HG03469 (cell line): ENCODE measurements around the gene UCN3.
"Not testable (repeated sequence)": the region's sequence is repeated elsewhere in the genome, so short reads cannot be mapped to it uniquely, and the experiment has no call there.

Source experiments
- ATAC-seq: cut with Tn5 transposase; IDR thresholded peaks from one replicate; pipeline ENCODE4 v1.9.1; 2021; ENCODE audit warnings: mild to moderate bottlenecking, moderate library complexity, moderate number of reproducible peaks; ENCODE audit not compliant: unreplicated experiment

Gene UCN3

DNA sequence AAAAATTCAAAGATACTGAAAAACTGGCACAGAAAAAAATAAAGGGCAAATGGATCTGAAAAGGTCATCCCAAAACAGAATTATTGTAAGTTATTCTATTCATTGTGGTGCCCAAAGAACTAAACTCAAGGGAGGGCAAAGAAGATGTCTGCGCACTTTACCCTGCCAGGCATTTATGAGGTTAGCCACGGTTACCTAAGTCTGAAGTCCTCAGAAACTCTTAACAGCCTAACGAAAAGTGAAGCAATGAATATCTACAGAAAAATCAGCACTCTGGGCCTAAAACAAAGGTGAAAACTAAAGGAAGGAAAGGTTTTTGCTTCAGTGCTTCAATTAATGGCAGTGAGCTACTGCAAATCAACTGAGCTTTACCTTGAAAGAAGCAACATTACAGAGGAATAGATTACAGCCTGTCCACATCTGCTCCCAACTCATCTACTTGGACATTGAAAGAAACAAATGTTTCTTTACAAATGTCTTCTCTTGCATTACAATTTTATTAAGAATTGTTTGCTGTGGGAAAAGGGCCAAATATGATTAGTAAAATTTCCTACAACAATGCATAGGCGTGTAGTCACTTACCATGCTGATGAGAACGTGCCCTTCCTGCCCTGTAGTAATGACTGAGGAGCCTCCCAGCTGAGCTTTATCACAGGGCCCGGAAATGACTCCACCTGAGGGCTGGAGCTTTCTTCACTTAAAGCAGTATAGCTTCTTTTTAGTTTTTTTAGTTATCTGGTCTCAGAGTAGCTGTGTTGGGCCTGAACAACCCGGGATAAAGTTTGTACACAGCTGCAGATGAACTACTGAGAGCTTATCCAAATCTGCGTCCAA, 39.7 kb downstream of the UCN3 start, which contains the start of gene TUBAL3:
TUBAL3 (minus strand) TSS at position 621 of the 834 bp plus-strand sequence; CDS start at position 585, 36 bp downstream.
- ATAC-seq: no peak

DNA sequence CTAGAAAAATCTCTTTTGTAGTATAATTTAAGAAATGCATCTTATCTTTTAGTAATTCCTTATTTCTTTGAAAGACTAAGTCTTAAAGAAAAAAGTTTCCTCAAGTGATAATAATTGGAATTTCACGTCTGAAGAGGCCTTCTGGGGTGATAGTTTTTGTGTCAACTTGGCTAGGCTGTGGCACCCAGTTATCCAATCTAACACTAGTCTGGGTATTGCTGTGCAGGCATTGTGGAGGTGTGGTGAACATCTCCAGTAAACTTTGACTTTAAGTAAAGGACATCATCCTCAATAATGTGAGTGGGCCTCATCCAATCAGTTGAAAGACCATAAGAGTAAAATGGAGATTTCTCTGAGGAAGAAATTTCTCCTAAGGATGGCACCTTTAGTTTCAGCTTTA, 42.2 kb downstream of the UCN3 start:
- no peak for ATAC-seq

DNA sequence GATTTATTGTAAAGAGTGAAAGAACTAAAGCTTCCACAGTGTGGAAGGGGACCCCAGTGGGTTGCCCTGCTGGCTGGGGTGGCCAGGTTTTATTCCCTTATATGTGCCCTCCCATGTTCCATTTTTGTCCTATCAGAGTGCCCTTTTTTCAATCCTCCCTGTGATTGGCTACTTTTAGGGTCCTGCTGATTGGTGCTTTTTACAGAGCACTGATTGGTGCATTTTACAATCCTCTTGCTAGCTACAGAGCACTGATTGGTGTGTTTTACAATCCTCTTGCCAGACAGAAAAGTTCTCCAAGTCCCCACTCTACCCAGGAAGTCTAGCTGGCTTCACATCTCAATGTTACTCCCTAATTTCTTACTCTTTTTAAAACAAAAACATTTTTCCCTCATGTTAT, 46.0 kb downstream of the UCN3 start:
- not testable (repeated sequence) for ATAC-seq

DNA sequence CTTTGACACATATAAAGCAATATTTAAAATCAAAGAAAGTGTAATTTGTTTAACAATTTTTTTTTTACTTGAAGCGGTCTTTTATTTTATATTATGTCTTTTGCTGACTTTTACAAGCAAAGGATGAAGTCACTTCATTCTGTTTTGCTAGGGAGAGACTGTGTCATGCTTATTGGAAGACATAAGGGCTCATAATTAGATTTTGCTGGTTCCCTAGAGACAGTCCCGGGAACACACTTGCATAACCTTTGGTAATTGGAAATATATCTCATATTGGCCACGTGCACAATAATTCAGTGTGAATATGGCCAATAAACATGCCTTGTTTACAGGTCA, 47.1 kb downstream of the UCN3 start:
- ATAC-seq: no peak

DNA sequence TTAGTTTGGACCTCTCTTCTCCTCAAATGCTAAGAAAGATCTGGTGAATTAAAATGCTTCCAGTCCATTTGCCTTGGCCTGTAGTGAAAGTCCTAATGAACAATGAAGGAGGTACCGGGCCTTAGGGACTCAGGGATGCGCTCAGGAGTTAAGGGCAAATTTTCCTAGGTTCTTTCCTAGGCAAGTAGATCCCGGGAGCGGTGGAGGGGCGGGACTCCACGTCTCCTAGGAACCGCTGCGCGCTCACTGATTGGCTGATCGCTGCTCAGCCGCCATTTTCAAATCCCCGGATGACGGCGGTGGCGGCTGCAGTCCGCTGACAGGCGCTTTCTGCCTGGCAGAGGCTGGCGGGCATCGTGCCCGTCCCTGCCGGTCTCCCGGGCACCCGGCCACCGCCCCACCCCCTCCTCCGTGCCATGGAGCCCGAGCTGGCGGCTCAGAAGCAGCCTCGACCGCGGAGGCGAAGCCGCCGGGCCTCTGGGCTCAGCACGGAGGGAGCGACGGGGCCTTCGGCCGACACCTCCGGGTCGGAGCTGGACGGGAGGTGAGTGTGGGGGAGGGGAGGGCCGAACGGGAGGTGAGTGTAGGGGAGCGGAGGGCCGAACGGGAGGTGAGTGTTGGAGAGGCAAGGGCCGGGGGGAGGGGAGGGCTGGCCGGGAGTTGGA, 47.6 kb downstream of the UCN3 start, which contains the start of gene NET1:
NET1 (plus strand) TSS at position 281 of the 665 bp plus-strand sequence; CDS start at position 417, 136 bp downstream.
- ATAC-seq: peak; percentile 98

DNA sequence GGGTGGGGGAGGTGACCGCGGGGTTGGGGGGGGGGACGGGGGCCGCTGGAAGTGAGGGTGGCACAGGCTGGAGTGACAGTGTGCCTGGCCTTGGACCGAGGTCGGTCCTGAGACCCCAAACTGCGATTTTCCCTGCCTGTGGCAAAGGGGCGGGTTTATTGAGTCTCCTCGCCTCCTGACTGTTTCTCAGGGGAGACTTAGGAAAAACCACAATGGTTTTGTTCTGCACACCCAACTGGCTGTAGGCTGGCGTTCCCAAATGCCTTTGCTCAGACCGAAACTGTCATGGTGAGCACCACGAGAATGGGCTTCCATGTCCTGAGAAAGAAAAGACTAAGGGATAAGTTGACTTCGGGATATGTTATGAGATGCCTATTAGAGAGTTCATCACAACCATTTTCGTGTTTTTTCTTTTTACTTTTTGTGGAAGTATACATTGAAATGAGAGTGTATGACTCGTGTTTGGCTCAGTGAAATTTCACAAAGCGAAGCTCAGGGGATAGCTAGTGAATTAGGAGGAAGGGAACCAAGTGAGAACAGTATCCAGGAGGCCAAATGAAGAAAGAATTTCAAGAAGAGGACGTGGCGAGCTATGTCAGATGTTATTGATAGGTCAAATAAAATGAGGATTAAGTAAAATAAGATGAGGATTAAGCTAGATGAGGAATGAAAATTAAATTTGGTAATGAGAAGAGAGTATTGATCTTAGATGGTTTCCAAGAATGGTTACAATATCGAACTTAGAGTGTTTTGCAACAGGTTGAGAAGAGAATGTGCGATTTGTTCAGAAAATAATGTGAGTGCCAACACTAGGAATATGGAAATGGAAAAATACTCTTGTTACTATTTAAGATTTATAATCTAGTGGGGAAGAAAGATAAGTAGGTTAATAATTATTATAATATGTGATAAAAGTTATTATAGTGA, 48.5 kb downstream of the UCN3 start:
- no peak for ATAC-seq

DNA sequence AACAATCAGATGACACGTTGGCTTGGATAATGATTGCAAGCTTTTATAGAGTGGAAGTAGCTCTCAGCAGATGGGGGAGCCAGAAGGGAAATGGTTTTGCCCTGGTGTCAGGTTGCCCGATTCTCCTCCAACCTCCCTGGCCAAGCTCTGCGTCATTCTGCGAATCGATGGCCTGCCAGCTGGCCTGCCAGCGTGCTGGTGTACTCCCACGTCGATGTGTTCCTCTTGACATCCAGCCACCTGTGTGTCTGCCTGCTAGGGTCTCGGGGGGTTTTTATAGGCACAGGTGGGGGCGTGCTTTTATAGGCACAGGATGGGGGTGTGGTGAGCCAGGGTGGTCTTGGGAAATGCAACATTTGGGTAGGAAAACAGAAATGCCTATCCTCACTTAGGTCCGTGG, 52.2 kb downstream of the UCN3 start:
- no peak for ATAC-seq

DNA sequence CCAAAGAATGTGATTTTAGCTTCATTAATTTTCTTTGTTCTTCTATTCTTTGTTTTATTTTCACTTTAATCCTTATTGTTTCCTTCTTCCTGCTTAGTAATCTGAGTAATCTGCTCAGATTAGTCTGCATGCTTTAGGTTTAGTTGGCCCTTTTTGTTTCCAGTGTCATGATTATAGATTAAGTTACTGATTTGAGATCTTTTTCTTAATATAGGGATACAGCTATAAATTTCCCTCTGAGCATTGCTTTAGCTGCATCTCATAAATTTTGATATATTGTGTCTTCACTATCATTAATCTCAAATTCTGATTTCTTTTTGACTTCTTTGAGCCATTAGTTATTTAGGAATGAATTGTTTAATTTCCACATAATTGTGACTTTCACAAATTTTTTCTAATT, 53.8 kb downstream of the UCN3 start:
- ATAC-seq: no peak

DNA sequence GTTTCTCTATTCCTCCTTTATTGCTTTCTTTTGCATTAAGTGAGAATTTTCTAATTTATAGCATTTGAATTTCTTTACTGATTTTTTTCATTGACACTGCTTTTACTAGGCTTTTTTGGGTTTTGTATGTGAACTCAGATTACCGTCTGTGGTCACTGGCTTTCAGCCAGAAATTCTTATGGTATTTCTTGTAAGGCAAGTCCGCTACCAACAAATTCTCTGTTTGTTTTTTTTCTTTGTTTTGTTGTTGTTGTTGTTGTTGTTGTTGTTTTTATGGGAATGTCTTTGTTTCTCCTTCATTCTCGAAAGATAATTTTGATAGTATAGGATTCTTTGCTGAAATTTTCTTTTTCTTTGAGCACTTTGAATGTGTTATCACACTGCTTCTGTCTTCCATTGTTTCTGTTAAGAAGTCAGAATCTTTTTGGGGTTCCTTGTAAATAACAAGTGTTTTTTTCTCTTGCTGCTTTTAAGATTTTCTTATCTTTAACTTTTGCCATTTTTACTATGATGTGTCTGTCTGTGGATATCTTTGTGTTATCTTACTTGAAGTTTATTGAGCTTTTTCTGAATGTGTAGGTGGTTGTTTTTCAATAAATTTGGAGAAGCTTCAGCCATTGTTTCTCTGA, 54.8 kb downstream of the UCN3 start:
- no peak for ATAC-seq

DNA sequence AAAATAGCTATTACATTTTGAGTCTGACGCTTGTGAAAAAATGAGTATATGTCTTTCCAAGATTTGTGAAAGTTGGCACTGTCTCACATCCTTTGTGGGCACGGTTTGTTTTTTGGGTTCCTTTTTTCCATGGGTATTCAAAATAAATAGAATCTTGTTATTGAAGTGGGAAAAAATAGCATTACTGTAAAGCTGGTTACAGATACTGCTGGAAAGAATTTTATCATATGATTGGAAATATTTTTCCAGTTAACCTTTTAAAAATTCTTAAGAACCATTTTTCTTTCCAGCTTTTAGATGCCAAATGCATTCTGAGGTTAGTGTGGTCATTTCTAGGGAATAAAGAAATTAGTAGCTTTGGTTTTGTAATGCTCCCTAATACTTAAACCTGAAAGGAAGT, 59.0 kb downstream of the UCN3 start:
- no peak for ATAC-seq
